Middle frontal gyrus (tissue), 1 donor: ENCODE data around the gene PHACTR4.
A peak's percentile ranks its signal among the peaks of the same experiment; 100 is the strongest.
"Not testable (repeated sequence)": the region's sequence is repeated elsewhere in the genome, so short reads cannot be mapped to it uniquely, and the experiment has no call there.

Experiments used
- DNase-seq: peaks from one replicate; pipeline ENCODE4 v3.0.0-alpha.2; 2015; ENCODE audit warnings: low spot score; ENCODE audit errors: extremely low spot score

The PHACTR4 gene

DNA sequence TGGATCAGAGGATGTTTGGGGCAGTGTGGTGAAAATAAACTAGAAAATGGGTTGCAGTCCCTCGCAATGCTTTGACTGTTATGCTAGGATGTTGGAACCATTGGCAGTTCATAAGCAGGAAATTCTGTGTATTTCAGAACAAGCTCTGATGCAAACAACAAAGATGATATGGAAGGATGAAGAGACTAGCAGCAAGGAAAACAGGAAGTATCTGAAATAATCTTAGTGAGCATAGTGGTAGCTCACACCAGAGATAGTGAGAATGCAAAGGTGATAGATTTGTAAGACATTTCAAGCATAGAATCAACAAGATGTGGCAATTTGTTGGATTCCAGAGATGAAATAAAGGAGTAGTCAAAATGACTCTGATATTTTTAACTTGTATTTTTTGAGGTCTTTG is 125.2 kb downstream of the PHACTR4 start:
- DNase-seq = no peak

DNA sequence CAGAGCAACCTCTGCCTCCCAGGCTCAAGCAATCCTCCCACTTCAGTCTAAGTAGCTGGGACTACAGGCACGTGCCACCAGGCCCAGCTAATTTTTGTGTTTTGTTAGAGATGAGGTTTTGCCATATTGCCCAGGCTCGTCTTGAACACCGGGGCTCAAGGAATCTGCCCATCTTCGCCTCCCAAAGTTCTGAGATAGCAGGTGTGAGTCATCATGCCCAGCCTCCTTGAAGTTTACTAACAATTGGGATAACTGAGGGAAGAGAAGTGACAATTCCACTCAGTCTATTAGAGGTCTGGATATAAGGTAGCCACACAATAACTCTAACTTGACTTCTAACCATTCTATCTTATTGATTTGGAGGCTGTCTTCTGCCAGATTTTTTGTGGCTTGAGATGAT is 130.0 kb downstream of the PHACTR4 start:
- no peak for DNase-seq

DNA sequence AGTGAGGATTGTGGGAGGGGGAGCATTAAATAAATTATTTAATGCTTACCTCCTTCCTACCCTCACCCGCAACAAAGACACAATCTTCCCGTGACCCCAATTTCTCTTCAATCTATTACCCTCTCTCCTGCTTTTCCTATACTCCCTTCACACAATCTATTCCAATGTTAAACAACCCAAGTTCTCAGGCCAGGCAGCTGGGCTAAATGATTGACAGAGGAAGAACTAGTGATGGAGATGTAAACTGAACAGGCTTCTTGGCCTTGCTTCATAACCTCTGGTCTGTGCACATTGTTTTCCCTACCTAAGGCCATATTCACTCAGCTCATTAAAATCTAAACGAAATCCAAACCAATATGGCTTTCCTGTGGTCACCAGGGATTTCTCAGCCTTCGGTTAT is 132.4 kb downstream of the PHACTR4 start:
- DNase-seq = no peak

DNA sequence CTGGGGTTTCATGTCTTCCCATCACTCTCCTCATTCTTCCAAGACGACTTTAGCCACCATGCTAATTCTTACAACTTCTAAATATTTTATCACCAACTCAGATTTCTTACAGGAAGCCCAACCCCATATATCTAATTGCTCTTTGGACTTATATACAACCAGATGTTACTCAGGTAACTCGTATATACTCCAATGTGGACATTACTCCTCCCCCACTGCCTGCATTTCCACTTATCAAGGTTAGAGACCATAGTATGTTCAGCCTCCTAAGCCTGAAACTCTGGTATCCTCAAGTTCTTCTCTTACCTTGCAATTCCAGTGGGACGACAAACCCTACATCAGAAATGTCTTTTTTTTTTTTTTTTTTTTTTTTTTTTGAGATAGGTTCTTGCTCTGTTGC is 133.6 kb downstream of the PHACTR4 start:
- DNase-seq = no peak

DNA sequence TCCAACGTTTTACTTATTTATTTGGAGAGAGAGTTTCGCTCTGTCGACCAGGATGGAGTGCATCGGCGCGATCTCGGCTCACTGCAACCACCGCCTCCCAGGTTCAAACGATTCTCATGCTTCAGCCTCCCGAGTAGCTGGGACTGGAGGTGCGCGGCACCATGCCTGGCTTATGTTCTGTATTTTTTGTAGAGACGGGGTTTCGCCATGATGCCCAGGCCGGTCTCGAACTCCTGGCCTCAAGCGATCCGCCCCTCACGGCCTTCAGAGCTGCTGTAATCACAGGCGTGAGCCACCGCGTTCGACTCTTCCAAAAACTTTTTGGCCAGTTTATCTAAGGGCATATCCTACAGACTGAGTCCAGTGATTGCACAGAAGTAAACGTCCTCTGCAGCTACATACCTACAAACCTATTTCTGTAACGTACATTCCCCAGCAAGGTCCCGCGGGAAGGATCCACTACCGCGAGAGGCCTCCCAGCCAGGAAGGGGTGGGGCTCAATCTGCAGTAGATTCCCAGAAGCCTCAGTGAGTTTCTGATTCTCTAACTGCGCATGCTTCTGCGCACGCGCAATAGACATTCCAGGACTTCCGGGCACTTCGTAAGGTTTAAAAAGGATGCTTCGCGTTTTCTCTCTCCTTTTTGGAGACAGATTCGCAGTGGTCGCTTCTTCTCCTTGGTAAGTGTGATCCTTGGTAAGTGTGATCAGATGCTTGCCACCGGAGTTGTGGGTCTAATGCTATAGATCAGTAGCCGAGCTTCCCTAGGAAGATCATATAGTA is 136.1 kb downstream of the PHACTR4 start, which contains the start of gene RCC1:
Gene RCC1, plus strand, starts transcription at position 638 of the 782 bp plus-strand sequence. CDS start 23,824 bp downstream, outside the sequence.
- peak; percentile 97 for DNase-seq

DNA sequence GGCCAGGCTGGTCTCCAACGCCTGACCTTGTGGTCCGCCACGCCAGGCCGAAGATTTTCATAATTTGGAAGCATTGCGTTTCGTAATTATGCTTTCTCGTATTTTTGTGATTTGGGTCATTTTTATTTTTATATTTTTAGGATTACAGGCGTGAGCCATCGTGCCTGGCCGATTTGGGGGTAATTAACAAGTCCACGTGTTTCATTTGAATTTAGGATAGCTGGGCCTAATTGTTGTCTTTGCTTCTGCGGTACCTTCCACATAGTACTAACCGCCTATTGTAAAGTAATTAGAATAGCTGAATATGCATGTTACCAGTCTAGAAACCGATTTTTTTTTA is 137.3 kb downstream of the PHACTR4 start:
- no peak for DNase-seq

DNA sequence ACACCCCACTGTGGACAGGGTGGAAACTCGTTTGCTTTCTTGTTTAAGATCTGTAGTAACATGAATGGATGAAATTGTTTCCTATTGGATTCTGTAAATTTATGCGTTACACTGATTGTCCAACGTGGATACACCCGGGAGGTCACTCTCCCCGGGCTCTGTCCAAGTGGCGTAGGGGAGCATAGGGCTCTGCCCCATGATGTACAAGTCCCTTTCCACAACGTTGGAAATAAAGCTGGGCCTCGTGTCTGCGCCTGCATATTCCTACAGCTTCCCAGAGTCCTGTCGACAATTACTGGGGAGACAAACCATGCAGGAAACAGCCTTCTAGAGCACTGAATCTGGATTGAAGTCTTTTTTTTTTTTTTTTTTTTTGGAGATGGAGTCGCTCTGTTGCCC is 137.7 kb downstream of the PHACTR4 start:
- no peak for DNase-seq

DNA sequence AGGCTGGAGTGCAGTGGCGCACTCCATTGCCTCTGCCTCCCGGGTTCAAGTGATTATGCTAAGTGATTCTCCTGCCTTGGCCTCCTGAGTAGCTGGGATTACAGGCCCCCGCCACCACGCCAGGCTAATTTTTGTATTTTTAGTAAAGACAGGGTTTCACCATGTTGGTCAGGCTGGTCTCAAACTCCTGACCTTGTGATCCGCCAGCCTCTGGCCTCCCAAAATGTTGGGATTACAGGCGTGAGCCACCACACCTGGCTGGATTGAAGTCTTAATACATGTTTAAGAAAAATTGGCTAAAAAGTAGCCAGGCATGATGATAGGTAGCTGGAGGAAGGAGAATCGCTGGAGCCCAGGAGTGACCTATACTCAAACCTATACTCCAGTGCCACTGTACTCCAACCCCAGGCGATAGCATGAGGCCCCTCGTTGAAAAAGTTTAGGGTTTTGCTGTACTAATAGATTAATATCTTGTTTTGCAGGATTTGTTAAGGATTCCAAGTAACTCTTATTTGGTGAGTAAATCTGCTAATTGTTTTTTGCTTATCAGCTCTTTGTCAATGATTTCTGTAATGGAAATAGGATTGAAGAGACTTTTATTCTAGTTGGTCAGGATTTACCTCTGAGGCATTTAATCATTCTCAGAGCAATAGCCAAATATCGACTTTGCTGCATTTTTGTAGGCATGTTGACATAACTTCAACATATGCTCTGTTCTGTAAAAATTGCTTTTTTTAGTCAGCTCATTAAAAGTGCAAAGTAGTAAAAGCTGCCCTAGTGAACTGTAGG is 138.3 kb downstream of the PHACTR4 start:
- DNase-seq = no peak

DNA sequence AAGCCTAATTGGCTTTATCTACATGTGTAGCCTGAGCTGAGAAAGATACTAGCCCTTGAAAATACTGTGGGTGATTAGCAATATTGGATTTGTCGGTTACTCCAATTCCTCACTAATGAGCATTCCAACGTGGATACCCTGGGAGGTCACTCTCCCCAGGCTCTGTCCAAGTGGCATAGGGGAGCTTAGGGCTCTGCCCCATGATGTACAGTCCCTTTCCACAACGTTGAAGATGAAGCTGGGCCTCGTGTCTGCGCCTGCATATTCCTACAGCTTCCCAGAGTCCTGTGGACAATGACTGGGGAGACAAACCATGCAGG is 138.9 kb downstream of the PHACTR4 start:
- no peak for DNase-seq

DNA sequence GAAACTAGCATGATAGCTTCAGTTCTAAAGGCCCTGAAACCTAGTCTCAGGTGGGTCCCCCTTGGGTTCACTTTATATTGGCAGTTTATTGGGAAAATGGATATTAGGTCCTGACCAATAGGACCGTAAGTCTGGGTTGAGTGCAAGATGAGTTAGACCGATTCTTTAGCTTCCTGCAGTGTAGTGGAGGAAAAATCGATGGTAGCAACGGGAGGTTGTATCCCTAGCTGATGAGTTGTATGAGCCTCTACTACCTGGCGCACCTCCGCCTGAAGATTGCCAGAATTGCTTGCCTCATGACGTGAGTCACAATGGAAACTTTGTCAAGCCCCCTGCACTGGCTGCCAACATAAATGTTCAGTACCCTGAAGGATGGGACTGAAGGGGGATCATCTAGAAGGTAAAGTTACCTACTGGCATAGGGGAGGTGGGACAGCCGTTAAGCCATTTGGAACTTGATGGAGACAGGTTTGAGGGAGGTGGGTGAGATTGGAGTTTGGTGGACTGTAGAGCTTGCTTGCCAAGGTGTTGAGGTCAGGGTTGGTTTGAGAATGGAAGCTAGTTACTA is 140.2 kb downstream of the PHACTR4 start:
- no peak for DNase-seq

DNA sequence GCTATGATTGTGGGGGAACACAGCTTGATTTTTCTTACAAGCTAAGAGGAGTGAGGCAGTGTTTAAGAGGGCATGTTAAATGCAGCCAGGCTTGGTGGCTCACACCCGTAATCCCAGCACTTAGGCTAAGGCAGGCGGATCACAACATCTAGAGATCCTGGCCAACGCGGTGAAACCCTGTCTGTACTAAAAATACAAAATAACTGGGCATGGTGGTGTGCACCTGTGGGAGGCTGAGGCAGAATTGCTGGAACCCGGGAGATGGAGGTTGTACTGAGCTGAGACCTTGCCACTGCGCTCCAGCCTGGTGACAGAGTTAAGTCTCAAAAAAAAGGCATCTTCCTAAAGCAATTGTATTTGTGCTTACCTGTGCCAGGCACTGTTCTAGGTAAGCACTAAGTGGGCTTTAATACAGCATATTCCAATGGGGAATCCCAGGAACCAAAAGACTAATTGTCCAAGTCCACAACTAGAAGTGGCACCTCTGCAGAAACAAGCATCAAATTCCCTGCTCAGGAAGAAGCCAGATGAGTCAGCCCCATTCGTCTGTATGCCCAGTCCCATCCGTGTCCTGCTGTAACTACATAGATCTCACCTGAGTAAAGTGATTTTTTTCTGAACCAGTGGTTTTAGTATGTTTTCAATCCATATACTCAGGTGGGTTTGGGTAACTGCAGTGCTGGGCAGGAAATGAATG is 140.9 kb downstream of the PHACTR4 start:
- no peak for DNase-seq

DNA sequence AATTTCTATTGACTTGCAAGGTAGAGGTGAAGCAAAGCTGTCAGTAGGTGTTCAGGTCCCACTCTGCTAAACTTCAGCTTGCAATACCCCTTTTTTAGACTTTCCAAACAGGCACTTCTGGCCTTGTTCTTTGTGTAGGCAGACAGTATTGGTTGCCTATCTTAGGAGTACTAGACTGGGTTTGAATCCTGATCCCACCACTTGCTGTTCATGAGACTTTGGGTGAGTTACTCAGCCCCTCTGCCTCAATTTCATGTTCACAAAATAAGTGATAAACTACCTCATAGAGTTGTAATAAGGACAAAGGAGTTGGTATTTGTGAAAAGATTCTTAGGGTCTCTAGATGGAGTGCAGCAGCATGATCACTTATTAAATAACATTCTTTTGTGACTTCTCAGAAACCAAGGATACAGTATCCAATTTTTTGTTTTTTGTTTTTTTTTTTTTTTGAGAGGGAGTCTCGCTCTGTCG is 141.5 kb downstream of the PHACTR4 start:
- no peak for DNase-seq

DNA sequence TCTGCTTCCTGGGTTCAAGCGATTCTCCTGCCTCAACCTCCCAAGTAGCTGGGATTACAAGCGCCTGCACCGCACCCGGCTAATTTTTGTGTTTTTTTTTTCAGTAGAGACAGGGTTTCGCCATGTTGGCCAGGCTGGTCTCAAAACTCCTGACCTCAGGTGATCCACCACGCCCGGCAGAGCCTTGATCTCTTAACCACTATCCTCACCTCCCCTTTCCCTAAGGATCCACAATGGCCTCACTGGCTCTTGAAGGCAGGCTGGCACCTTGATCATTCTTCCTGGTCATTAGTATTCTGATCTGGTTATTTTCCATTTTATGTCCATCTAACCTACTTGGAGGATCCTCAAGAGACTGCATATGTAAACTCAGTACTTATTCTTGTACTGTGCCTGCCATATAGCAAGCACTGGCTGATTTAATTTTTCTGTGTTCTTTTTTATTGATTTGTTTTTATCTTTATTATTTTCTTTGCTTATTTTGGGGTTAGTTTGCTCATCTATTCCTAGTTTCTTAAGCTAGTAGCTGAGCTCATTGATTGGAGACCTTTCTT is 142.6 kb downstream of the PHACTR4 start:
- no peak for DNase-seq

DNA sequence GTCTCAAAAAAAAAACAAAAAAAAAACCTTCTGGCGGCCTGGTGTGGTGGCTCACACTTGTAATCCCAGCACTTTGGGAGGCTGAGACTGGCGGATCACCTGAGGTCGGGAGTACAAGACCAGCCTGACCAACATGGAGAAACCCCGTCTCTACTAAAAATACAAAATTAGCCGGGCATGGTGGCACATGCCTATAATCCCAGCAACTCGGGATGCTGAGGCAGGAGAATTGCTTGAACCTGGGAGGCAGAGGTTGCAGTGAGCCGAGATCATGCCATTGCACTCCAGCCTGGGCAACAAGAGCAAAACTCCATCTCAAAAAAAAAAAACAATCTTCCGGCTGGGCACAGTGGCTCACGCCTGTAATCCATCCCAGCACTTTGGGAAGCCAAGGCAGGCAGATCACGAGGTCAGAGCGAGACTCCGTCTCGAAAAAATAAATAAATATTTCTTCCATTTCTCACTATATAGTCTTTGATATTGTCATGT is 144.9 kb downstream of the PHACTR4 start:
- DNase-seq = not testable (repeated sequence)

DNA sequence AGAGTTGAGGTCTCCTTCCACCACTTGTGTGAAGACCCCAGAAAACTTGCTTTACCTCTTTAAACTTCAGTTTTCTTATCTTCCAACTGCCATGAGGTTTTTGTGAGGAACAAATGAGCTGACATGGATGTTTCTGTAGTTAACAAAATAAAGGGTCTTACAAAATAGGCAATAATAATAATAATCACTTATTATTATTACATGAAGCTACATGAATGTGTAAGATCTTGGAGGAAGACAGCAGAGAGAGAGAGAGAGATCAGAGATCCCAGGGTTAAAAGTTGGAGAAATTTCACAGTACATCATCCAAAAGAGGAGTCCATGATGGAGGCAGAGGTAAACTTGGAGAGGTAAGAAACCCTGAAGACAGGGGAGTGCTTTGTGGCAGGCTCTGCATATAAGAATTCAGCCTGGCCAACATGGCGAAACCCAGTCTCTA is 147.0 kb downstream of the PHACTR4 start:
- no peak for DNase-seq

DNA sequence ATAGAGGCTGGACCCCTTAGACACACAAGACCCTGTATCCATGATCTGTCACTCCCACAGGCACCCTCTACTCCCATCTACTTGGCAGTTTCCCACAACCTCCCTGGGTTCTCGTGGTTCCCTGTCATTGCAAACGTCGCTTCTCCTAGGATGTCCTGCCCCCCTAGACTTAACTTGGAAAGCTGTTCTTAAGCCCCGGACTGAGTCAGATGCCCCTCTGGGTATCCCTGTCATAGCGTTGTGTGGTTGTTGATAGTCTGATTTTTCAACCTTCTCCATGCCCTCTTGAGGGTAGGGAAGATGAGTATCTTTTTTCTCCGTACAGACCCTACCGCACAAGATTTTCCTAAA is 148.1 kb downstream of the PHACTR4 start:
- DNase-seq = no peak

DNA sequence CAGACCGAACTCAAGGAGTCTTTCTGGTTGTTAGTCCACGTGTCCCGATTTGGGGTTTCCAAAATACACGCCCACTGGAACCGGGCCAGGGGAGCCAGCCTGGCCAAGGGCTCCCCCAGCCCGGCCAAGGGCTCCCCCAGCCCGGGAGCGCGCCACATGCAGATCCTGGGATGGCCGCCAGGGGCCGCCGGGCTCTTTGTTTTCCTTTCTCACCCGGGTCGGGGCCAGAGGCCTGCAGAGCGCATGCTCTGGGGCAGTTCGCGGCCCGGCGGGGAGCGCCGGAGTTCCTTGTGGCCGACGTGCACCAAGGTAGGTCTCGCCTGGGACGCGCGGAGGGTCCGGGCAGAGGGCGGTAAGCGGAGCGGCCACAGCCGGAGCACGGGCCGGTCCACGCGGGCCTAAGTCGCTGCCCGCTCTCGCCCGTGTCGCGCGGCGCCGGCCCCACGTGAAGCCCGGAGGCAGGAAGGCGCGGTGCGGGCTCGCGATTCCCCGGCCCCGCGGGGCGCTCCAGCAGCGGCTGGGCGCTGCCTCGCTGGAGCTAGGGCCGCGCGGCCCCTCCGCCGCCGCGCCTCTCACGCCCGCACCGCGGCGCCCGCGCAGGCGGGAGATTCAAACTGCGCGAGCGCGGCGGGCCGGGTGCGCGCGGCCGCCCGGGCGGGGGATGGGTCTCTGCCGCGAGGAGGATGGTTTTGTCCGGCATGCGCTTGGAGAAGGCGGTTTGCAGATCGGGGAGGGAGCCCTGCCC is 148.6 kb downstream of the PHACTR4 start:
- DNase-seq = peak; percentile 73

DNA sequence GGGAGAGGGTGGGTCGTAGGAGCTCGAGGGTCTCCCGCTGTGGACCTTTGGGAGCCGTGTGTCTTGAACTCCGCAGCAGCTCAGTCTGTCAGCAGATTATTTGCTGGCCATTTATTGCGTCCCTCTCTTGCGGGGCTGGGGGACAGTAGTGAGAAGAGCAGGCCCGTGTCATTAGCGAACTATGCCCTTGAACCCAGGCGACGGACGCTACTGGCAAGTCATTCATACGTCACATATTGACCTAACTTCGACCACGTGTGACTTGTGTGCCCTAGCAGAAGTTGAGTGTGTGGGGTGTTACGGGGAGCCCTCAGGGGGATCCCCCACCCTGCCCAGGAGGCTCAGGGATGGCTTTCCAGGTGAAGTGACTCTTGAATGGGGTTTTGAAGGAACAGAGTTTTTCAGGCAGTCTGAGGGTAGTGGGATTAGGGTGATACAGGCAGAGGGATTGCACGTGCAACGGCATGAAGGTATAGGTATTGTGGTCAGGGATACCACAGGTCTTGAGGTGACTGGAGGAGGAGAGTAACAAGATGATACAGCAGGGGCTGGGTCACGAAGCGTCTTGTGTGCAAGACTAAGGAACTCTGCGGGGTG is 149.3 kb downstream of the PHACTR4 start:
- no peak for DNase-seq

DNA sequence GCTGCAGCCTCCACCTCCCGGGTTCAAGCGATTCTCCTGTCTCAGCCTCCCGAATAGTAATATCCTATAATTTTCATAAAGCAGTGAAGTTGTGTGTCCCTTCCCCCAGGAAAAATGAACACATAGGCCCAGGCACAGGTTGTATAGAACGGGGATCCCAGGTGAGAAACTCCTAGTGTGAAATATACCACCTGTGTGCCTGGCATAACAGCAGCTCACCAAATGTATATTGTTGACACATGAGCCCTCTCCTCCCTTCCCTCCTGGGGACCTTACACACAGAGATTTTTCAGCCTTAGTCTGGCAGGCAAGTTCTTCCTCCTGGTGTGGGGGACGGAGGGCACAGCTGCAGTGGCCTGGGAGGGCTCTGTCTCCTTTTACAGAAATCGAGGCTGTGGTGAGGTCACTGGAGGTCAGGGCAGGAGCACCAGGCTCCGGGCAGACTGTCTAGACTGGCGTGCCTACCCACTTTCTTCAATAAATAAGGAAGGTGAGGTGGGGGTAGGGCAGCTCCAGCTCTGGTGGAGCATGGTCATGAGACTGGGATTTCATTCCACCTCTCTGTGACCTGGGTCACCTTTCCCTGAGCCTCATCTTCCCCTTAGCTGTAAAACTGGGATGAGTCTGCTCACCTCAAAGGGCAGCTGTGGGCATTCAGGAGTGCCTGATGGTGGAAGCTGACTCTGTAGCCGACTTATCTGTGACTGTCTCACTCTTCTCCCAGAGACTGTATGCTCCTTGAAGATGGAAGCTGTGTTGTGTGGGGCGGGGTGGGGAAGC is 150.6 kb downstream of the PHACTR4 start:
- no peak for DNase-seq
